Kidney epithelial cell (primary cell): ENCODE data around the gene VENTX. TPM values are rescaled to one million over a fixed set of nuclear protein-coding genes. Genes with fewer than 3 reads are reported as not detected.

Source experiments
- DNase-seq: peaks from one replicate; pipeline ENCODE4 v3.0.0-alpha.2; 2010; ENCODE audit warnings: low read depth
- H3K27me3 ChIP-seq: 2 replicates; pipeline ENCODE4 v1.6.0; 2011; ENCODE audit warnings: low read length; ENCODE audit not compliant: control insufficient read depth, insufficient read depth
- H3K36me3 ChIP-seq: 2 replicates; pipeline ENCODE4 v1.5.1; 2011; ENCODE audit warnings: low read length; ENCODE audit not compliant: control insufficient read depth, insufficient read depth
- H3K4me3 ChIP-seq: 2 replicates; pipeline ENCODE4 v1.5.1; 2011; ENCODE audit warnings: low read depth, mild to moderate bottlenecking, control low read depth, low read length
- CTCF ChIP-seq: IDR thresholded peaks from 2 replicates; pipeline ENCODE4 v1.5.1; 2011; ENCODE audit warnings: mild to moderate bottlenecking, moderate library complexity, low read length, control low read depth, inconsistent platforms; ENCODE audit not compliant: insufficient read depth, poor library complexity, severe bottlenecking
- total RNA-seq: library from RNA; depleted of rRNA; stranded (reverse); fragments of >200 nt; gene quantifications from 2 replicates; pipeline ENCODE4 v1.2.3, GENCODE V29; 2015

The VENTX gene
- total RNA-seq, 1 donor from 2014 or later: not detected

DNA sequence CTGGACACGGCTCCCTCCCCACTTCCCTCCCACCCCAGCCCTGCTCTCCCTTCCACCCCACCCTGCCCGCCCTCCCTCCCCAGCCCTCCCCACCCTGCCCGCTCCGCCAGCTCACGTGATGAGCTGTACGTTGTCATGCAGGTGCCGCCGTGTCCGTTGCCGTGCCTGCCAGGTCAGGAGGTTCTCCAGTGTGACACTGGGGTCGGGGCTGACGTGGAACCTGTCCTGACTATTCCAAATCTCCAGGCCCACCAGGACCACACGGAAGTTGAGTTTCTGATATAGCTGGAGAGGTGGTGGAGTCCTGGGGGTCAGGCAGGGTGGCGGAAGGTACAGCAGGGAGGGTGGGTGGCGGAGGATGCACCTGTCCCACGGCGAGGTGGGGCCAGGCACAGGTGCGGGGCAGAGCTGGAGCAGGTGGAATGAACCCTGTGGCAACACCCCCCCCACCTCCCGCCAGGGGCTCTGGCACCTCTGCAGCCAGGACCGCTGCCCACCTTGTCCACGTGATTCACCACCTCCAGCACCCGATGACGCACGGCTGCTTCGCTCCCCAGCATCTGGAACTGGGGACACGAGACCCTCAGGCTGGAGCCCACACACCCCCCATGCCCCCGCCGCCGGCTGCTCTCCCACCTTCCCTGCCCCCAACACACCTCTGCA lies 34.8 kb downstream of the VENTX start:
- DNase-seq: no peak
- no peak for TF ChIP-seq CTCF
- no peaks in the 10 kb centered on the region for H3K36me3 ChIP-seq
- H3K27me3 ChIP-seq: peaks cover 12% of the 10 kb centered on the region
- H3K4me3 ChIP-seq: no peak overlapping the region

GRCh38 chr10:133272964-133273420 lies 35.3 kb downstream of the VENTX start:
- Histone ChIP-seq H3K36me3 (peaks cover 1% of the 10 kb centered on the region), H3K4me3 (no peak overlapping the region), H3K27me3 (peaks cover 12% of the 10 kb centered on the region)
- no peak for TF ChIP-seq CTCF
- no peak for DNase-seq

- Histone ChIP-seq H3K4me3 (no peak overlapping the region), H3K36me3 (peaks cover 2% of the 10 kb centered on the region), H3K27me3 (peaks cover 12% of the 10 kb centered on the region)
- no peak for DNase-seq
- TF ChIP-seq CTCF: no peak
These were observed 36.0 kb downstream of the VENTX start for GRCh38 chr10:133273534-133274143.

DNA sequence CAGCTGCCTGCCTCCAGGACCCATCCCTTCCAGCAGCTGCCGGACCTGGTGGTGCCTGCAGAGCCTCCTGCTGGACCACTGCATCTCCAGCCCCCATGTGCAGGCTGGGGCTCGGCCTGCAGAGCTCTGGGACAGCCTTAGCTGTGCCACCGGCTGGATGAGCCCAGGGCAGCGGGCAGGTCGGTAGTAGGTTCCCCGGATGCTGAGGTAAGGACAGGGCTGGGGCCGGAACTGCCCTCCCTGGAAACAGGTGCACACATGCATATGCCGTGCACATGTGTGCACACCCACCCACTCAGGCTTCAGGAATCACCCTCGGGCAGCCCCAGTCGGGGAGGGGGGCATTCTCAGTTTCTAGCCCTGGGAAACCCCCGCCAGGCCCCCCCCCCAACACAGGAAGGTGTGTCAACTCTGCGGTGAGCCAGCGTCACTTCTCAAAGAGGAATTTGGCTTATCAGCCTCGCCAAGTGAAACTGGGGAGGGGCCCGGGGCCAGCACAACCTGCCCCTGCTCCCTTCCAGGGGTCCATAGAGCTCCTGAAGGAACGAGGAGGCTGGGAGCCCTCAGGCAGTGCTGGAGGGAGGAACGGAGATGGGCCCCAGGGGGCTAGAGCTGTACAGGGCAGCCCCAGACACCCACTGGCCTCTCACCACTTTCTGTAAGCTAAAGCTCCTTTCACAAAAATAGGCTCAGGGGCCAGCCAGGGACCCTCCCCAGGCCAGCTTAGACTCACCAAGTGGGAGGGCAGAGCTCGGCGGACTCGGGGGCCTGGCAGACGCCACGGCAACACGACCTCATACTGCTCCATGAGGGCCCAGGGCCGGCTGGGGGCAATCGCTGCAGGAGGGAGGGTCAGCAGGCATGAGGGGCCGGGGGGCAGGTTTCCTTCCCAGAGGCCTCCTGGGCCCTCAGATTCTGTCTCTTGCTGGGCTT lies 37.4 kb downstream of the VENTX start:
- DNase-seq: no peak
- H3K27me3 ChIP-seq: peaks cover 12% of the 10 kb centered on the region
- TF ChIP-seq CTCF: no peak
- no peak overlapping the region for H3K4me3 ChIP-seq
- H3K36me3 ChIP-seq: peaks cover 2% of the 10 kb centered on the region

GRCh38 chr10:133275684-133276092 lies 38.0 kb downstream of the VENTX start:
- Histone ChIP-seq H3K27me3 (peaks cover 12% of the 10 kb centered on the region), H3K36me3 (peaks cover 2% of the 10 kb centered on the region), H3K4me3 (no peak overlapping the region)
- DNase-seq: no peak
- no peak for TF ChIP-seq CTCF
